HepG2 (cell line): Measurements from ENCODE around the gene FRK. TPM values are rescaled to one million over a fixed set of nuclear protein-coding genes. Genes with fewer than 3 reads are reported as not detected.

Experiments used
- BCL3 ChIP-seq: sonication (generic); formaldehyde crosslinking; IDR thresholded peaks from 2 replicates; pipeline ENCODE4 v1.5.1; 2020; ENCODE audit warnings: mild to moderate bottlenecking, missing genetic modification reagents, moderate library complexity
- CREBL2 ChIP-seq: sonication (generic); formaldehyde crosslinking; IDR thresholded peaks from 2 replicates; pipeline ENCODE4 v1.8.1; 2023; ENCODE audit warnings: missing genetic modification reagents, mild to moderate bottlenecking, borderline replicate concordance
- DPF2 ChIP-seq: sonication (generic); formaldehyde crosslinking; IDR thresholded peaks from 2 replicates; pipeline ENCODE4 v1.4.0; 2020; ENCODE audit warnings: mild to moderate bottlenecking, low read depth, missing genetic modification reagents, borderline replicate concordance
- FLYWCH1 ChIP-seq: sonication (generic); formaldehyde crosslinking; IDR thresholded peaks from 2 replicates; pipeline ENCODE4 v1.8.1; 2023; ENCODE audit warnings: mild to moderate bottlenecking, missing genetic modification reagents
- HNRNPUL1 ChIP-seq: fragments of 200-400 bp; formaldehyde crosslinking; IDR thresholded peaks from 2 replicates; pipeline ENCODE4 v1.6.1; 2017; ENCODE audit warnings: low read depth, mild to moderate bottlenecking, low read length, moderate library complexity
- NFKB2 ChIP-seq: sonication (generic); formaldehyde crosslinking; IDR thresholded peaks from 2 replicates; pipeline ENCODE4 v1.4.0; 2020; ENCODE audit warnings: missing genetic modification reagents, borderline replicate concordance
- PBX2 ChIP-seq: IDR thresholded peaks from 2 replicates; pipeline ENCODE4 v1.6.1; 2016; ENCODE audit warnings: control low read depth
- RBM22 ChIP-seq: fragments of 200-400 bp; formaldehyde crosslinking; optimal IDR thresholded peaks from 2 replicates; pipeline ENCODE3; 2017; ENCODE audit warnings: mild to moderate bottlenecking, low read length, moderate library complexity
- SMAD9 ChIP-seq: sonication (generic); formaldehyde crosslinking; IDR thresholded peaks from 2 replicates; pipeline ENCODE4 v1.5.1; 2020; ENCODE audit warnings: mild to moderate bottlenecking, missing genetic modification reagents
- TOE1 ChIP-seq: sonication (generic); formaldehyde crosslinking; IDR thresholded peaks from 2 replicates; pipeline ENCODE4 v1.4.0; 2020; ENCODE audit warnings: mild to moderate bottlenecking, missing genetic modification reagents
- UBTF ChIP-seq: sonication (generic); formaldehyde crosslinking; IDR thresholded peaks from 2 replicates; pipeline ENCODE4 v1.4.0; 2020; ENCODE audit warnings: mild to moderate bottlenecking, missing genetic modification reagents
- ZBTB14 ChIP-seq: sonication (generic); formaldehyde crosslinking; IDR thresholded peaks from 2 replicates; pipeline ENCODE4 v1.4.0; 2020; ENCODE audit warnings: missing genetic modification reagents
- ZBTB21 ChIP-seq: sonication (generic); formaldehyde crosslinking; IDR thresholded peaks from 2 replicates; pipeline ENCODE4 v1.4.0; 2020; ENCODE audit warnings: missing genetic modification reagents
- ZBTB42 ChIP-seq: sonication (generic); formaldehyde crosslinking; IDR thresholded peaks from 2 replicates; pipeline ENCODE4 v1.5.0; 2020; ENCODE audit warnings: mild to moderate bottlenecking, missing genetic modification reagents
- ZFP41 ChIP-seq: sonication (generic); formaldehyde crosslinking; IDR thresholded peaks from 2 replicates; pipeline ENCODE4 v1.4.0; 2020; ENCODE audit warnings: mild to moderate bottlenecking, missing genetic modification reagents, borderline replicate concordance
- ZKSCAN5 ChIP-seq: sonication (generic); formaldehyde crosslinking; IDR thresholded peaks from 2 replicates; pipeline ENCODE4 v1.5.1; 2020; ENCODE audit warnings: mild to moderate bottlenecking, missing genetic modification reagents
- ZNF3 ChIP-seq: IDR thresholded peaks from 2 replicates; pipeline ENCODE4 v1.7.0; 2017; ENCODE audit warnings: inconsistent platforms
- ZNF33B ChIP-seq: sonication (generic); formaldehyde crosslinking; IDR thresholded peaks from 2 replicates; pipeline ENCODE4 v1.5.1; 2020; ENCODE audit warnings: mild to moderate bottlenecking, missing genetic modification reagents
- ZNF441 ChIP-seq: sonication (generic); formaldehyde crosslinking; IDR thresholded peaks from 2 replicates; pipeline ENCODE4 v1.7.0; 2021; ENCODE audit warnings: missing genetic modification reagents, borderline replicate concordance
- ZNF550 ChIP-seq: sonication (generic); formaldehyde crosslinking; IDR thresholded peaks from 2 replicates; pipeline ENCODE4 v1.4.0; 2020; ENCODE audit warnings: mild to moderate bottlenecking, missing genetic modification reagents, borderline replicate concordance
- ZNF740 ChIP-seq: sonication (generic); formaldehyde crosslinking; IDR thresholded peaks from 2 replicates; pipeline ENCODE4 v1.4.0; 2020; ENCODE audit warnings: missing genetic modification reagents
- ZNF775 ChIP-seq: sonication (generic); formaldehyde crosslinking; IDR thresholded peaks from 2 replicates; pipeline ENCODE4 v1.4.0; 2020; ENCODE audit warnings: missing genetic modification reagents, mild to moderate bottlenecking, moderate library complexity, borderline replicate concordance
- ZNF878 ChIP-seq: sonication (generic); formaldehyde crosslinking; IDR thresholded peaks from 2 replicates; pipeline ENCODE4 v1.8.1; 2023; ENCODE audit warnings: mild to moderate bottlenecking, missing genetic modification reagents, moderate library complexity
- ZSCAN20 ChIP-seq: sonication (generic); formaldehyde crosslinking; IDR thresholded peaks from 2 replicates; pipeline ENCODE4 v1.4.0; 2020; ENCODE audit warnings: missing genetic modification reagents, mild to moderate bottlenecking, borderline replicate concordance
- polyA plus RNA-seq, 8 experiments: library from polyadenylated mRNA; depleted of rRNA in 3 of 8; stranded (reverse) in 7 of 8; unstranded in 1 of 8; fragments of >200 nt; fragmentation: Illumina TruSeq in 4 of 8; extraction: Trizol in 4 of 8; gene quantifications; 2 replicates each; pipeline versions ENCODE4 v1.2.1 to v1.2.3, GENCODE V29; 2011 to 2016; ENCODE audit warnings: low read depth in 4 of 8, missing spikeins in 1 of 8, mixed read lengths in 1 of 8; ENCODE audit not compliant: insufficient read depth in 1 of 8
- total RNA-seq, 5 experiments: library from RNA; depleted of rRNA; stranded (reverse); fragments of >200 nt; fragmentation: Illumina TruSeq; extraction: Trizol; gene quantifications; 2 replicates each; pipeline ENCODE4 v1.2.3, GENCODE V29; 2016; ENCODE audit warnings: low read depth in 1 of 5

FRK gene
- total and polyA plus RNA-seq, 2 of the 13 experiments (the other 11 are each of a cell fraction or from before 2014, with no cell fraction given): 1.3 to 2.9 TPM

- 0 out of 2 replicates have a peak, but pooled peaks have one; percentile 36 for TF ChIP-seq UBTF (CRISPR knock-in tag)
- TF ChIP-seq ZNF775 (CRISPR knock-in tag): no peak; the same call in 1 of the 2 replicates
- TF ChIP-seq ZNF33B: no peak
- TF ChIP-seq PBX2 (CRISPR knock-in tag): no peak
- TF ChIP-seq RBM22: no peak
- TF ChIP-seq BCL3 (CRISPR knock-in tag): no peak
- no peak for TF ChIP-seq ZBTB14 (CRISPR knock-in tag)
- TF ChIP-seq FLYWCH1: no peak
- TF ChIP-seq ZNF550 (CRISPR knock-in tag): no peak
- TF ChIP-seq ZKSCAN5 (CRISPR knock-in tag): no peak
- no peak for TF ChIP-seq ZNF3
- TF ChIP-seq ZNF878 (CRISPR knock-in tag): no peak
- TF ChIP-seq ZNF441: 0 out of 2 replicates have a peak, but pooled peaks have one; percentile 24
- TF ChIP-seq ZFP41 (CRISPR knock-in tag): no peak
- no peak for TF ChIP-seq NFKB2 (CRISPR knock-in tag)
- TF ChIP-seq CREBL2 (CRISPR knock-in tag): no peak
- 0 out of 2 replicates have a peak, but pooled peaks have one; percentile 23 for TF ChIP-seq DPF2 (CRISPR knock-in tag)
- TF ChIP-seq ZBTB42 (CRISPR knock-in tag): no peak
- TF ChIP-seq ZBTB21 (CRISPR knock-in tag): no peak
- TF ChIP-seq ZNF740 (CRISPR knock-in tag): no peak
- no peak for TF ChIP-seq SMAD9 (CRISPR knock-in tag)
- TF ChIP-seq HNRNPUL1: no peak
- no peak for TF ChIP-seq TOE1
- TF ChIP-seq ZSCAN20 (CRISPR knock-in tag): no peak
Observed at GRCh38 chr6:116059713-116060571, 749 bp downstream of the FRK start (continued).
